AG20443 (cell line): ENCODE measurements around the gene RARS1.

Source experiments
- DNase-seq: peaks from one replicate; pipeline ENCODE4 v3.0.0; 2012; ENCODE audit warnings: low spot score, mixed read lengths

The RARS1 gene

DNA sequence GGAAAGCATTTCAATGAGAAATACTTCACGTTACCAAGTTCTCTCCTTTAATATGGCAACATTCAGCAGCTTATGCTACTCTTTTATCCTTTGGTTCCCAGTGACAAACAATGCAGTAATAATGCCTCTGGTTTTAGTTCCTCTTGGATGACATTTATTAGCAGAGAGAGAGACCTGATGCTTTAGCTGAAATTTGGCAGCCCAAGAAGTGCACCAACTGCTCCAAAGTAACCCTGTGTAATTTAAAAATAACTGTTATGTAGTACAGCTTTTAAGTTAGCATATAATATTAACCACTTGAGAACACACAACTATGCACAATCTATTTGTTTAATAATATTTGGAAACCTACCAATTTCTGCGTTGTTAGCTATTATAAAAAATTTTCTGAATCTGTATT, 71.1 kb downstream of the RARS1 start:
- no peak for DNase-seq

DNA sequence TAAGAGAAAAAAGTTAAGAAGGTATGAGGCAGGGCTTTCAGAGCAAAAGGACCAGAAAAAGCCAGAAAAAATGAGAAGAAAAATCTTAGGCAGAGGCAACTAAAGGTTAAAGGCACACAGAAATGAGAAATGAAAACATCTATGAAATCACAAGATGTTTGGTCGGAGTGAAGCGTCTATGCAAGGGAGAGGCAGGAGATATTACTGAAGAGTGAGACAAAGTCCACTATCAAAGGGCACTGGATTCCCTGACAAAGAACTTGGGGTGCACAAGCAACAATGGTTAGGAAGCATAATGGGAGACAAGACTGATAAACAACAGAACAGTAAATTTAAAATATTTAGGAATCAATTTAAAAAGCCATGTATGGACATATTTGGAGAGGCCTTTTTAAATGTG, 76.0 kb downstream of the RARS1 start:
- no peak for DNase-seq

DNA sequence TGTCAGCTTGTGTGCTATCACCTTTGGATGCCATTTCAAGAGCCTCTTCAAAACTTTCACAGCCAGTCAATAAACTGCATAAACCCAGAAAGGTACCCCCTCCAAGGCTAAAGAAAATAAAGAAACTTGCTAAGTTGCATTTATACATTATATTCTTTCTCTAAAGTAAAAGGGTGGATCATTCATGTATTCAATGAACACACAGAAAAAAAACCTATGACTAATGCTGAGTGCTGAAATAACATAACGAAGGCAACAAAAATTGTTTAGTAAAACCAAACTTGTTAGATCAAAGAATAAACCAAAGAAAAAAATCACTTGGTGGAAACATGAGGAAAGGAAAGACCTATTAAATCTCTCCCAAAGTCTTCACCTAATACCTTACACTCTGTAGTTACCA, 77.7 kb downstream of the RARS1 start:
- no peak for DNase-seq

DNA sequence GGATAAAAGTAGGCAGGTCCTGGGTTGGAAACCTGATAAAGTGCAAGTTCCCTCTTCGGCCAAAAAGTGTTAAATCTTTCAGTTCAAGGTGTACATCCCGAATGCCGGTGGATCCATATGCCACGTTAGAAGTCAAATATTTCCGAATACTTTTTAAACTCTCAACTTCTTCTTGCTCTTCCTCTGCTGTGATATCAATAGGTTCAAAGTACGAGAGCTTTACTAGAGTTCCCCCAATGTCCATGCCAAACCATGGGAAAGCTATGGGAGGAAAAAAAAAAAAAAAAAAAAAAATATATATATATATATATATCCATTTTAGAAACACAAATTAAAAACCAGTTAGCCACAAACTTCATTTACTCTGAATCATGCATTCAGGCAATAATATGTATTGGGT, 82.5 kb downstream of the RARS1 start:
- DNase-seq: no peak
